Upper lobe of right lung (tissue), 1 donor: Measurements from ENCODE around the gene FIBCD1. TPM values are rescaled to one million over a fixed set of nuclear protein-coding genes. Genes with fewer than 3 reads are reported as not detected.

ENCODE experiments used
- ATAC-seq: fragments of 200-7000 bp; cut with Tn5 transposase; one replicate; pipeline ENCODE4 v1.9.1; 2020; ENCODE audit warnings: mild to moderate bottlenecking, moderate library complexity
- DNase-seq: peaks from one replicate; pipeline ENCODE4 v3.0.0-alpha.2; 2020
- H3K27ac ChIP-seq: fragments of 200-600 bp; one replicate; pipeline ENCODE4 v1.8.0; 2022
- H3K27me3 ChIP-seq: fragments of 200-600 bp; one replicate; pipeline ENCODE4 v1.8.0; 2022; ENCODE audit warnings: mild to moderate bottlenecking
- H3K36me3 ChIP-seq: fragments of 200-600 bp; one replicate; pipeline ENCODE4 v1.8.0; 2022
- H3K4me1 ChIP-seq: fragments of 200-600 bp; one replicate; pipeline ENCODE4 v1.8.0; 2022
- H3K4me3 ChIP-seq: fragments of 200-600 bp; one replicate; pipeline ENCODE4 v1.8.0; 2022; ENCODE audit warnings: mild to moderate bottlenecking
- H3K9me3 ChIP-seq: fragments of 200-600 bp; one replicate; pipeline ENCODE4 v1.8.0; 2022
- intact Hi-C: fragments of 100-400 bp; cut with DNase I; formaldehyde crosslinking; loops from one replicate; pipeline ENCODE4 v1.11.0; 2022
- total RNA-seq: library from RNA; stranded (reverse); fragmentation: NEBNext Ultra II Directional; extraction: Animal tissue kit (Norgen Biotek cat#: 25700); gene quantifications from one replicate; pipeline ENCODE4 v1.2.1, GENCODE V29; 2021
- TF ChIP-seq, protein P1 (sequence below): fragments of 200-600 bp; IDR thresholded peaks from one replicate; pipeline ENCODE4 v1.8.0; 2022; ENCODE audit warnings: antibody characterized with exemption
- donor health status: DM: no; HTN: yes; CAD: no; lungs with severe emphysema.

Gene FIBCD1
- total RNA-seq, 1 donor from 2014 or later = 2.7 TPM

DNA sequence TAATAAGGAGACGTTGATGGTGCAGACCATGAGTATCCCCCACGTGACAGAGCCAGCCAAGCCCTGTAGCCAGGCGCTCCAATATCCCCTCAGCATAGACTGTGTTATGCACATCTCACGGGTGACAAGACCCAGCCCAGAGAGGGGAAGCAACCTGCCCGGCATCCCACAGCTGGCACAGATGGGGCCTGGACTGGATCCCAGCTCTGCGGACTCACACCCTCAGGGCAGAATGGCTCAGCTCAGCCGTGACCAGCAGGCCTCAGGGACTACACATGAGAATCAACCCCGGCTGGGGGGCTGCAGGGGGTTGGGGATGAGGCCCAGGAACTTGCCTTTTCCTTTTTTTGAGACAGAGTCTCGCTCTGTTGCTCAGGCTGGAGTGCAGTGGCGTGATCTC is 11.7 kb downstream of the FIBCD1 start:
- Histone ChIP-seq H3K36me3 (no peaks in the 10 kb centered on the region), H3K4me1 (no peaks in the 10 kb centered on the region), H3K9me3 (no peaks in the 10 kb centered on the region), H3K27me3 (peaks cover 18% of the 10 kb centered on the region), H3K4me3 (no peak overlapping the region), H3K27ac (no peak overlapping the region)
- TF ChIP-seq, protein P1, sequence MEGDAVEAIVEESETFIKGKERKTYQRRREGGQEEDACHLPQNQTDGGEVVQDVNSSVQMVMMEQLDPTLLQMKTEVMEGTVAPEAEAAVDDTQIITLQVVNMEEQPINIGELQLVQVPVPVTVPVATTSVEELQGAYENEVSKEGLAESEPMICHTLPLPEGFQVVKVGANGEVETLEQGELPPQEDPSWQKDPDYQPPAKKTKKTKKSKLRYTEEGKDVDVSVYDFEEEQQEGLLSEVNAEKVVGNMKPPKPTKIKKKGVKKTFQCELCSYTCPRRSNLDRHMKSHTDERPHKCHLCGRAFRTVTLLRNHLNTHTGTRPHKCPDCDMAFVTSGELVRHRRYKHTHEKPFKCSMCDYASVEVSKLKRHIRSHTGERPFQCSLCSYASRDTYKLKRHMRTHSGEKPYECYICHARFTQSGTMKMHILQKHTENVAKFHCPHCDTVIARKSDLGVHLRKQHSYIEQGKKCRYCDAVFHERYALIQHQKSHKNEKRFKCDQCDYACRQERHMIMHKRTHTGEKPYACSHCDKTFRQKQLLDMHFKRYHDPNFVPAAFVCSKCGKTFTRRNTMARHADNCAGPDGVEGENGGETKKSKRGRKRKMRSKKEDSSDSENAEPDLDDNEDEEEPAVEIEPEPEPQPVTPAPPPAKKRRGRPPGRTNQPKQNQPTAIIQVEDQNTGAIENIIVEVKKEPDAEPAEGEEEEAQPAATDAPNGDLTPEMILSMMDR = no peak
- DNase-seq (no peak), ATAC-seq (no peak)
- intact Hi-C loops = no loop called here

DNA sequence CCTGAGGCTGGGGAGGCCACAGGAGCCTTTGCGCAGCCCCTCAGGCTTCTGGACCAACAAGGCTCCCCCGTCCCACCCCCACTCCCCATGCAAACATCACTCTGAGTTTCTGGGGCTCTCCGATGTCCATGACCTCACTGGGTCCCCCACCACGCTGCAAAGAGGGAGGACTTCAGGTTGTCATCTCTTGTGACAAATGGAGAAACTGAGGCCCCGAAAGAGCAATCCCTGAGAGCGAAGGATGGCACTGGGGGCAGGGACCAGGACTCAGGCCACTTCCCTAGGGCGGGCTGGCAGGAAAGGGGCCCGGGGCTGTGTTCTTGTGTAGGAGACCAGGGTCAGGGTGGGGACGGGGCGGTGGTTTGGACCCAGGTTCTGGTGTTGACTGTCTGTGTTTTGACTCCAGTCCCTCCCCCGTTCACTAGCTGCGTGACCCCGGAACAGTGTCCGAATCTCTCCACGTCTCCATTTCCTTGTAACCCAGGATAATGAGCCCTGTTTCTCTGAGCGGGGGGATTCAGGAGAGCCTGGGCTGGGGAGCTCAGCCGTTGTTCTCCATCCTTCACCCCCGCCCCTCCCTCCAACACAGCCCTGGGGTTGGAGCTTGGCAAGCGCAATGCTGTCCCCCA is 13.9 kb downstream of the FIBCD1 start:
- no peak overlapping the region for H3K27ac ChIP-seq
- DNase-seq (no peak), ATAC-seq (no peak)
- H3K4me1 ChIP-seq = no peaks in the 10 kb centered on the region
- H3K9me3 ChIP-seq = no peaks in the 10 kb centered on the region
- no peaks in the 10 kb centered on the region for H3K36me3 ChIP-seq
- H3K4me3 ChIP-seq = no peak overlapping the region
- intact Hi-C loops = no loop called here
- H3K27me3 ChIP-seq = peaks cover 21% of the 10 kb centered on the region
- TF ChIP-seq, protein P1 = no peak

GRCh38 chr9:130924448-130924788 is 14.6 kb downstream of the FIBCD1 start:
- H3K9me3 ChIP-seq = no peaks in the 10 kb centered on the region
- no peak overlapping the region for H3K27ac ChIP-seq
- H3K36me3 ChIP-seq = no peaks in the 10 kb centered on the region
- no peak overlapping the region for H3K4me3 ChIP-seq
- ATAC-seq = no peak
- no peak for DNase-seq
- H3K4me1 ChIP-seq = no peaks in the 10 kb centered on the region
- H3K27me3 ChIP-seq = peaks cover 21% of the 10 kb centered on the region
- intact Hi-C loops = no loop called here
- TF ChIP-seq, protein P1 = no peak

GRCh38 chr9:130923611-130924447 is 15.2 kb downstream of the FIBCD1 start:
- TF ChIP-seq, protein P1 = no peak
- H3K4me1 ChIP-seq = no peaks in the 10 kb centered on the region
- H3K9me3 ChIP-seq = no peaks in the 10 kb centered on the region
- H3K4me3 ChIP-seq = no peak overlapping the region
- ATAC-seq (no peak), DNase-seq (no peak)
- no peaks in the 10 kb centered on the region for H3K36me3 ChIP-seq
- no peak overlapping the region for H3K27ac ChIP-seq
- intact Hi-C loops = no loop called here
- H3K27me3 ChIP-seq = peaks cover 21% of the 10 kb centered on the region

DNA sequence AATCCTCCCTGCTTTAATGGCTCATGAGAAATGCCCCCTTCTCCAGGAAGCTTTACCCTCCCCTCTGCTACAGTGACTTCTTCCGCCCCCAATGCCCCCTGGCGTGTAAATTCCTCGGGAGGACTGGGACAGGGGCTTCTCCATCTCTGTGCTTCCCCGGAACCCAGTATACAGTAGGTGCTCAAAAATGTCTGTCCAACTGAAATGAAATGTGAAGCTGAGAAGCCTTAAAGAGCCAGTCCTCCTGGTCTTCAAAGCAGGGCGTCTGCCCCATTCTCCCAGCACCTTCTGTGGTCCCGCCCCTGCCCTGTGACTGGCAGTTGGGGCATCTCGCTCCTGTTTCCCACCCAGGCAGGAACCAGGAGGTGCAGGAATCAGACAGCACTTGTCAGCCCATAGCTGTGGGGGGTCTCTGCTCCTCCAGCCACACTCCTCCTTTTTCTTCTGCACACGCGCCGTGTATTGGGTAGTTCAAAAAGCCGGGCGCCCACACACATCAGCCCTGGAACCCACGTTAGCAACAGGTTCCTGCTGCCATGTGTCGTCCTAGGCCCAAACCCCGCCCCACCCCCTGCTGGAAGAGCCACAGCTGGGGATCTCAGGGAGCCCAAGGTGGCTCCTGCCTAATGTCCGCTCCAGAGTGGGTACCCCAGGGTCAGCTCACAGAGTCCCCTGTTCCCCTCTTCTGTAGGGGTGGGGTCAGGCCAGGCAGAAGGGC is 16.0 kb downstream of the FIBCD1 start:
- ATAC-seq = no peak
- no peak for DNase-seq
- Histone ChIP-seq H3K4me3 (no peak overlapping the region), H3K27ac (no peak overlapping the region), H3K36me3 (no peaks in the 10 kb centered on the region), H3K4me1 (no peaks in the 10 kb centered on the region), H3K27me3 (peaks cover 21% of the 10 kb centered on the region), H3K9me3 (no peaks in the 10 kb centered on the region)
- intact Hi-C loops = no loop called here
- TF ChIP-seq, protein P1 = no peak
